ENCODE data around the gene ZNF732. TPM values are rescaled to one million over a fixed set of nuclear protein-coding genes. Genes with fewer than 3 reads are reported as not detected.
A peak's percentile ranks its signal among the peaks of the same experiment; 100 is the strongest.

ZNF732 gene
- total RNA-seq, 2 experiments from 2014 or later, result not detected

GRCh38 chr4:256492-256891, 48.8 kb downstream of the ZNF732 start:
- Mint-ChIP-seq H3K27me3 (no peaks in the 10 kb centered on the region), H3K4me3 (no peak overlapping the region), H3K4me1 (ENCODE audit: low read depth) (no peaks in the 10 kb centered on the region), H3K36me3 (ENCODE audit: low read depth) (peaks cover 27% of the 10 kb centered on the region), H3K9me3 (peaks cover 41% of the 10 kb centered on the region), H3K27ac (no peak overlapping the region)
- intact Hi-C loops (cut with micrococcal nuclease), result no loop called here
- ChIA-PET CTCF (no interaction called here), POLR2A (no interaction called here)
- no peak for ATAC-seq
- no peak for DNase-seq
- TF ChIP-seq CTCF (IDR thresholded peaks at IDR 0.05), result no peak

DNA sequence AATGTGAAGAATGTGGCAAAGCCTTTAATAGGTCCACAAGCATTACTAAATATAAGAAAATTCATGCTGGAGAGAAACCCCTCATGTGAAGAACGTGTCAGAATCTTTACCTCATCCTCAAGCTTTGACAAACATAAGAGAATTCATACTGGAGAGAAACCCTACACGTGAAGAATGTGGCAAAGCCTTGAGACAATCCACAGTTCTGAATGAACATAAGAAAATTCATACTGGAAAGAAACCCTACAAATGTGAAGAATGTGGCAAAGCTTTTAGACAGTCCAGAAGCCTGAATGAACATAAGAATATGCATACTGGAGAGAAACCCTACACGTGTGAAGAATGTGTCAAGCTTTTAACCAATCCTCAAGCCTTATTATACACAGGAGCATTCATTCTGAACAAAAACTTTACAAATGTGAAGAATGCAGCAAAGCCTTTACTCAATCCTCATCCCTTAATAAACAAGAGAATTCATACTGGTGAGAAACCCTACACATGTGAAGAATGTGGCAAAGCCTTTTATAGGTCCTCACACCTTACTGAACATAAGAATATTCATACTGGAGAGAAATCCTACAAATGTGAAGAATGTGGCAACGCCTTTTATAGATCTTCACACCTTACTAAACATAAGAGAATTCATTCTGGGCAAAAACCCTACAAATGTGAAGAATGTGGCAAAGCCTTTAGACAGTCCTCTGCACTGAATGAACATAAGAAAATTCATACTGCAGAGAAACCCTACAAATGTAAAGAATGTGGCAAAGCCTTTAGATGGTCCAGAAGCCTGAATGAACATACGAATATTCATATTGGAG, 51.1 kb downstream of the ZNF732 start:
- peaks cover 28% of the 10 kb centered on the region for H3K36me3 Mint-ChIP-seq (ENCODE audit: low read depth)
- no peaks in the 10 kb centered on the region for H3K27me3 Mint-ChIP-seq
- H3K9me3 Mint-ChIP-seq, result peaks cover 37% of the 10 kb centered on the region
- no peak overlapping the region for H3K4me3 Mint-ChIP-seq
- H3K27ac Mint-ChIP-seq, result no peak overlapping the region
- ATAC-seq (no peak), DNase-seq (no peak)
- TF ChIP-seq CTCF (IDR thresholded peaks at IDR 0.05), result no peak
- ChIA-PET CTCF (no interaction called here), POLR2A (no interaction called here)
- intact Hi-C loops (cut with micrococcal nuclease), result no loop called here
- no peaks in the 10 kb centered on the region for H3K4me1 Mint-ChIP-seq (ENCODE audit: low read depth)

DNA sequence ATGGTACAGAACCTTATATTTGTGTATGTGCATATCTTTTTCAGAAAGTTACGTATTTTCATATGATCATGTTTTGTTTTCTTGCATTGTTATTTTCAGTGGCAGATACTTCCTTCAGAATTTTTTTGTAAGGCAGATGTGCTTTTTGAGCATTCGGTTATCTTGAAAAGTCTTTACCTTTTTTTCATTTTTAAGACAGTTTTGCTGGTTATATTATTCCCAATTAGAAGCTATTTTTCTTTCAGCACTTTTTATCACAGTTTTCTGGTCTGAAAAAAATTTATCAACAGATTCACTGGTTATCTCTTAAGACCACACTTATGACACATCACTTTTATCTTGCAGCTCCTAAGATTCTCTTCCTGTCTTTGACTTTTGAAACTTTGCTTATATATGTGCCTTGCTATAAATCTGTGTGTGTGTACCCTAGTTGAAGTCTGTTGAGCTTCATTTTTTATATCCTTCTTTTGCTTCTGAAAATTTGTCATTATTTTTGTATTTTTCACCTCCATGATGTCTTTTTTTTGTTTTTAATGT, 53.1 kb downstream of the ZNF732 start:
- Mint-ChIP-seq H3K27ac (no peak overlapping the region), H3K9me3 (peaks cover 42% of the 10 kb centered on the region), H3K36me3 (ENCODE audit: low read depth) (peaks cover 28% of the 10 kb centered on the region), H3K4me3 (no peak overlapping the region), H3K4me1 (ENCODE audit: low read depth) (no peaks in the 10 kb centered on the region), H3K27me3 (no peaks in the 10 kb centered on the region)
- intact Hi-C loops (cut with micrococcal nuclease), result no loop called here
- CTCF ChIA-PET, result interaction anchor here (0.9 to 1.2 kb wide), 3 partner anchors 10 to 78 kb away, joined by 3 read pairs; no protein-coding TSS in a partner anchor
- DNase-seq (no peak), ATAC-seq (no peak)
- POLR2A ChIA-PET, result no interaction called here
- TF ChIP-seq CTCF (IDR thresholded peaks at IDR 0.05), result no peak

DNA sequence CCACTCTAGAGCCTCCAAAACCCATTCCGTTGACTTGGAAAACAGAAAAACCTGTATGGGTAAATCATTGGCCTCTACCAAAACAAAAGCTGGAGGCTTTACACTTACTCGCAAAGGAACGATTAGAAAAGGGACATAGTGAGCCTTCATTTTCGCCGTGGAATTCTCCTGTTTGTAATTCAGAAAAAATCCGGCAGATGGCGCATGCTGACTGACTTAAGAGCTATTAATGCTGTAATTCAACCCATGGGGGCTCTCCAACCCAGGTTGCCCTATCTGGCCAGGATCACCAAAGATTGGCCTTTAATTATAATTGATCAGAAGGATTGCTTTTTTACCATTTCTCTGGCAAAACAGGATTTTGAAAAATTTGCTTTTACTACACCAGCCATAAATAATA, 60.8 kb downstream of the ZNF732 start:
- ChIA-PET POLR2A (interaction anchor here (0.6 kb wide), 1 partner anchor 84 kb away, joined by 4 read pairs; no protein-coding TSS in a partner anchor), CTCF (interaction anchor here (0.8 to 2.1 kb wide), 7 partner anchors 86 to 429 kb away, joined by 3 to 5 read pairs (median 4); partner anchors contain the start of genes ATP5ME and ZNF718)
- no peaks in the 10 kb centered on the region for H3K36me3 Mint-ChIP-seq (ENCODE audit: low read depth)
- H3K27me3 Mint-ChIP-seq, result no peaks in the 10 kb centered on the region
- DNase-seq (peak; percentile 69), ATAC-seq (peak; percentile 43)
- H3K27ac Mint-ChIP-seq, result no peak overlapping the region
- peak; percentile 86 for TF ChIP-seq CTCF (IDR thresholded peaks at IDR 0.05)
- peaks cover 13% of the 10 kb centered on the region for H3K9me3 Mint-ChIP-seq
- no peak overlapping the region for H3K4me3 Mint-ChIP-seq
- peaks cover 7% of the 10 kb centered on the region for H3K4me1 Mint-ChIP-seq (ENCODE audit: low read depth)
- intact Hi-C loops (cut with micrococcal nuclease), result no loop called here

- Mint-ChIP-seq H3K9me3 (peaks cover 8% of the 10 kb centered on the region), H3K27ac (no peak overlapping the region), H3K27me3 (no peaks in the 10 kb centered on the region), H3K36me3 (ENCODE audit: low read depth) (no peaks in the 10 kb centered on the region), H3K4me3 (no peak overlapping the region), H3K4me1 (ENCODE audit: low read depth) (peaks cover 7% of the 10 kb centered on the region)
- TF ChIP-seq CTCF (IDR thresholded peaks at IDR 0.05), result no peak
- CTCF ChIA-PET, result interaction anchor here (0.7 to 2.1 kb wide), 8 partner anchors 86 to 360 kb away, joined by 3 to 5 read pairs (median 4); partner anchors contain the start of gene ZNF718
- no peak for DNase-seq
- no peak for ATAC-seq
- intact Hi-C loops (cut with micrococcal nuclease), result no loop called here
- POLR2A ChIA-PET, result no interaction called here
These were observed 61.8 kb downstream of the ZNF732 start for GRCh38 chr4:243426-243825.
